Measurements from ENCODE around the gene SNX15.
"Not testable (repeated sequence)": the region's sequence is repeated elsewhere in the genome, so short reads cannot be mapped to it uniquely, and the experiment has no call there.

DNA sequence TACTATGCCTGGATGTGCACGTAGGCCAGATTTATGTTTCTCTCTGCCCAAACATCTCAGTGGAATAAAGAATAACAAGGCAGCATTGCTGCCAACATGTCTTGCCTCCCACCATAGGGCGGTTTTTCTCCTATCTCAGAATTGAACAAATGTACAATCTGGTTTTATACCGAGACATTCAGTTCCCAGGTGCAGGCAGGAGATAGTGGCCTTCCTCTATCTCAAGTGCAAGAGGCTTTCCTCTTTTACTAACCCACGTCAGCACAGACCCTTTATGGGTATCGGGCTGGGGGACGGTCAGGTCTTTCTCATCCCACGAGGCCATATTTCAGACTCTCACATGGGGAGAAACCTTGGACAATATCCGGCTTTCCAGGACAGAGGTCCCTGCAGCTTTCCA, 3.7 kb upstream of the SNX15 start:
- not testable (repeated sequence) for TF ChIP-seq CTCF, POLR2A, POLR2AphosphoS5 (IDR thresholded peaks at IDR 0.05)

Measured in prostate gland (tissue), 2 donors.